ENCODE data around the gene CALN1.

Gene CALN1

DNA sequence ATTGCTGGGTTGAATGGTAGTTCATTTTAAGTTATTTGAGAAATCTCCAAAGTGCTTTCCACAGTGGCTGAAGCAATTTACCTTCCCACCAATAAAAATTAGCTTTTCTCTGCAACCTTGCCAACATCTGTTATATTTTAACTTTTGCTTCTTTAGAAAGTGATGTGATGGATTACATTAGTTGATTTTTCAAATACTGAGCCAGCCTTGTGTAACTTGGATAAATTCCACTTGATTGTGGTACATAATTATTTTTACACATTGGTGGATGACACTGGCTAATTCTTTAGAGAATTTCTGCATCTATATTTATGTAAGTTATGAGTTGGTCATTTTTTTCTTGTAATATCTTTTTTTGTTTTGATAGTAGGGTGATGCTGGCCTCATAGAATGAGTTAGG is 646.1 kb downstream of the CALN1 start:
- TF ChIP-seq BCL11A (tag by site-specific recombination; IDR thresholded peaks at IDR 0.05; ENCODE audit: low read depth) (no peak), ZNF391 (tag by site-specific recombination; IDR thresholded peaks at IDR 0.05; ENCODE audit: borderline replicate concordance, low read depth) (no peak), SP3 (tag by site-specific recombination; IDR thresholded peaks at IDR 0.05) (no peak), ZXDB (tag by site-specific recombination; IDR thresholded peaks at IDR 0.05) (no peak), ZNF404 (tag by site-specific recombination; IDR thresholded peaks at IDR 0.05) (no peak), ZNF324 (tag by site-specific recombination; IDR thresholded peaks at IDR 0.05) (no peak), FEZF1 (tag by site-specific recombination; IDR thresholded peaks at IDR 0.05) (no peak), ZNF394 (tag by site-specific recombination; IDR thresholded peaks at IDR 0.05; ENCODE audit: borderline replicate concordance) (no peak), ZNF146 (tag by site-specific recombination; IDR thresholded peaks at IDR 0.05) (no peak), ZNF549 (tag by site-specific recombination; IDR thresholded peaks at IDR 0.05) (no peak), ZNF266 (tag by site-specific recombination; IDR thresholded peaks at IDR 0.05; ENCODE audit: low read depth) (no peak), ZNF660 (tag by site-specific recombination; IDR thresholded peaks at IDR 0.05) (no peak), YY1 (tag by site-specific recombination; IDR thresholded peaks at IDR 0.05) (no peak), ZNF837 (tag by site-specific recombination; IDR thresholded peaks at IDR 0.05) (no peak)
- TF ChIP-seq, protein P1, sequence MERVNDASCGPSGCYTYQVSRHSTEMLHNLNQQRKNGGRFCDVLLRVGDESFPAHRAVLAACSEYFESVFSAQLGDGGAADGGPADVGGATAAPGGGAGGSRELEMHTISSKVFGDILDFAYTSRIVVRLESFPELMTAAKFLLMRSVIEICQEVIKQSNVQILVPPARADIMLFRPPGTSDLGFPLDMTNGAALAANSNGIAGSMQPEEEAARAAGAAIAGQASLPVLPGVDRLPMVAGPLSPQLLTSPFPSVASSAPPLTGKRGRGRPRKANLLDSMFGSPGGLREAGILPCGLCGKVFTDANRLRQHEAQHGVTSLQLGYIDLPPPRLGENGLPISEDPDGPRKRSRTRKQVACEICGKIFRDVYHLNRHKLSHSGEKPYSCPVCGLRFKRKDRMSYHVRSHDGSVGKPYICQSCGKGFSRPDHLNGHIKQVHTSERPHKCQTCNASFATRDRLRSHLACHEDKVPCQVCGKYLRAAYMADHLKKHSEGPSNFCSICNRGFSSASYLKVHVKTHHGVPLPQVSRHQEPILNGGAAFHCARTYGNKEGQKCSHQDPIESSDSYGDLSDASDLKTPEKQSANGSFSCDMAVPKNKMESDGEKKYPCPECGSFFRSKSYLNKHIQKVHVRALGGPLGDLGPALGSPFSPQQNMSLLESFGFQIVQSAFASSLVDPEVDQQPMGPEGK (tag by site-specific recombination; IDR thresholded peaks at IDR 0.05) = no peak
- TF ChIP-seq, protein P2, sequence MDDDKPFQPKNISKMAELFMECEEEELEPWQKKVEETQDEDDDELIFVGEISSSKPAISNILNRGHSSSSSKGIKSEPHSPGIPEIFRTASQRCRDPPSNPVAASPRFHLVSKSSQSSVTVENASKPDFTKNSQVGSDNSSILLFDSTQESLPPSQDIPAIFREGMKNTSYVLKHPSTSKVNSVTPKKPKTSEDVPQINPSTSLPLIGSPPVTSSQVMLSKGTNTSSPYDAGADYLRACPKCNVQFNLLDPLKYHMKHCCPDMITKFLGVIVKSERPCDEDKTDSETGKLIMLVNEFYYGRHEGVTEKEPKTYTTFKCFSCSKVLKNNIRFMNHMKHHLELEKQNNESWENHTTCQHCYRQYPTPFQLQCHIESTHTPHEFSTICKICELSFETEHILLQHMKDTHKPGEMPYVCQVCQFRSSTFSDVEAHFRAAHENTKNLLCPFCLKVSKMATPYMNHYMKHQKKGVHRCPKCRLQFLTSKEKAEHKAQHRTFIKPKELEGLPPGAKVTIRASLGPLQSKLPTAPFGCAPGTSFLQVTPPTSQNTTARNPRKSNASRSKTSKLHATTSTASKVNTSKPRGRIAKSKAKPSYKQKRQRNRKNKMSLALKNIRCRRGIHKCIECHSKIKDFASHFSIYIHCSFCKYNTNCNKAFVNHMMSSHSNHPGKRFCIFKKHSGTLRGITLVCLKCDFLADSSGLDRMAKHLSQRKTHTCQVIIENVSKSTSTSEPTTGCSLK (tag by site-specific recombination; IDR thresholded peaks at IDR 0.05) = no peak
- TF ChIP-seq, protein P3, sequence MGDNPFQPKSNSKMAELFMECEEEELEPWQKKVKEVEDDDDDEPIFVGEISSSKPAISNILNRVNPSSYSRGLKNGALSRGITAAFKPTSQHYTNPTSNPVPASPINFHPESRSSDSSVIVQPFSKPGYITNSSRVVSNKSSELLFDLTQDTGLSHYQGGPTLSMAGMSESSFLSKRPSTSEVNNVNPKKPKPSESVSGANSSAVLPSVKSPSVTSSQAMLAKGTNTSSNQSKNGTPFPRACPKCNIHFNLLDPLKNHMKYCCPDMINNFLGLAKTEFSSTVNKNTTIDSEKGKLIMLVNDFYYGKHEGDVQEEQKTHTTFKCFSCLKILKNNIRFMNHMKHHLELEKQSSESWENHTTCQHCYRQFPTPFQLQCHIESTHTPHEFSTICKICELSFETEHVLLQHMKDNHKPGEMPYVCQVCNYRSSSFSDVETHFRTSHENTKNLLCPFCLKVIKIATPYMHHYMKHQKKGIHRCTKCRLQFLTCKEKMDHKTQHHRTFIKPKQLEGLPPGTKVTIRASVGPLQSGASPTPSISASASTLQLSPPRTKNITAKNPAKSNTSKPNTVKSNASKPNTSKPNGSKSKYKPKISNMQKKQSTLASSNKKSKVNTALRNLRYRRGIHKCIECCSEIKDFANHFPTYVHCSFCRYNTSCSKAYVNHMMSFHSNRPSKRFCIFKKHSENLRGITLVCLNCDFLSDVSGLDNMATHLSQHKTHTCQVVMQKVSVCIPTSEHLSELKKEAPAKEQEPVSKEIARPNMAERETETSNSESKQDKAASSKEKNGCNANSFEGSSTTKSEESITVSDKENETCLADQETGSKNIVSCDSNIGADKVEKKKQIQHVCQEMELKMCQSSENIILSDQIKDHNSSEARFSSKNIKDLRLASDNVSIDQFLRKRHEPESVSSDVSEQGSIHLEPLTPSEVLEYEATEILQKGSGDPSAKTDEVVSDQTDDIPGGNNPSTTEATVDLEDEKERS (tag by site-specific recombination; IDR thresholded peaks at IDR 0.05) = no peak
- ChIA-PET CTCF (no interaction called here), POLR2A (no interaction called here)
- Histone ChIP-seq H3K4me3 (ENCODE audit: low read depth, low read length) (no peak overlapping the region), H3K36me3 (ENCODE audit: control insufficient read depth in 2 of 2, insufficient read depth in 1 of 2, low read length in 2 of 2) (no peaks in the 10 kb centered on the region), H3K27ac (ENCODE audit: extremely low read depth, low read depth, low read length) (no peak overlapping the region), H3K4me1 (ENCODE audit: control insufficient read depth, insufficient read depth, low read length) (no peaks in the 10 kb centered on the region), H3K9me3 (ENCODE audit: control insufficient read depth, insufficient read depth, low read depth, low read length) (no peaks in the 10 kb centered on the region)

DNA sequence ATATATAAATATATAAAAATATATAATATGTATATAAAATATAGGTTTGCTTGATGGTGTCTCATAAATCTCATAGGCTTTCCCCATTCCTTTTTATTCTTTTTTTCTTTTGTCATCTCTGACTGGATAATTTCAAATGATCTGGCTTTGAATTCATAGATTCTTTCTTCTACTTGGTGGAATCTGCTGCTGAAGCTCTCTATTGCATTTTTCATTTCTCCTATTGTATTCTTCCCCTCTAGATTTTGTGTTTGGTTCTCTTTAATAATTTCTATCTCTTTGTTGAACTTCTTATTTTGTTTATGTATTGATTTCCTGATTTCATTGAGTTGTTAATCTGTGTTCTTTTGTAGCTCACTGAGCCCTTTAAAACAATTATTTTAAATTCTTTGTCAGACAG is 650.8 kb downstream of the CALN1 start:
- Histone ChIP-seq H3K4me1 (ENCODE audit: control insufficient read depth, insufficient read depth, low read length) (no peaks in the 10 kb centered on the region), H3K9me3 (ENCODE audit: control insufficient read depth, insufficient read depth, low read depth, low read length) (no peaks in the 10 kb centered on the region), H3K4me3 (ENCODE audit: low read depth, low read length) (no peak overlapping the region), H3K36me3 (ENCODE audit: control insufficient read depth in 2 of 2, insufficient read depth in 1 of 2, low read length in 2 of 2) (no peaks in the 10 kb centered on the region), H3K27ac (ENCODE audit: extremely low read depth, low read depth, low read length) (no peak overlapping the region)
- no peak for TF ChIP-seq SCRT2 (tag by site-specific recombination; IDR thresholded peaks at IDR 0.05)
- TF ChIP-seq KLF8 (tag by site-specific recombination; IDR thresholded peaks at IDR 0.05) = no peak
- no peak for TF ChIP-seq ZNF670 (tag by site-specific recombination; IDR thresholded peaks at IDR 0.05; ENCODE audit: low read depth)
- no peak for TF ChIP-seq ZNF202 (tag by site-specific recombination; IDR thresholded peaks at IDR 0.05; ENCODE audit: borderline replicate concordance)
- TF ChIP-seq ZSCAN16 (tag by site-specific recombination; IDR thresholded peaks at IDR 0.05) = no peak
- no peak for TF ChIP-seq ZNF558 (tag by site-specific recombination; IDR thresholded peaks at IDR 0.05)
- no peak for TF ChIP-seq ZNF76 (tag by site-specific recombination; IDR thresholded peaks at IDR 0.05; ENCODE audit: borderline replicate concordance, low read depth)
- TF ChIP-seq ZNF837 (tag by site-specific recombination; IDR thresholded peaks at IDR 0.05) = no peak
- POLR2A ChIA-PET = no interaction called here
- CTCF ChIA-PET = interaction anchor here (0.7 kb wide), 1 partner anchor 389 kb away, joined by 3 read pairs; no protein-coding TSS in a partner anchor
